SW480 (cell line): ENCODE measurements around the gene CCDC85C.

Experiments
- DNase-seq: peaks from one replicate; pipeline ENCODE4 v3.0.0-alpha.2; 2016; ENCODE audit warnings: low spot score

Gene CCDC85C

DNA sequence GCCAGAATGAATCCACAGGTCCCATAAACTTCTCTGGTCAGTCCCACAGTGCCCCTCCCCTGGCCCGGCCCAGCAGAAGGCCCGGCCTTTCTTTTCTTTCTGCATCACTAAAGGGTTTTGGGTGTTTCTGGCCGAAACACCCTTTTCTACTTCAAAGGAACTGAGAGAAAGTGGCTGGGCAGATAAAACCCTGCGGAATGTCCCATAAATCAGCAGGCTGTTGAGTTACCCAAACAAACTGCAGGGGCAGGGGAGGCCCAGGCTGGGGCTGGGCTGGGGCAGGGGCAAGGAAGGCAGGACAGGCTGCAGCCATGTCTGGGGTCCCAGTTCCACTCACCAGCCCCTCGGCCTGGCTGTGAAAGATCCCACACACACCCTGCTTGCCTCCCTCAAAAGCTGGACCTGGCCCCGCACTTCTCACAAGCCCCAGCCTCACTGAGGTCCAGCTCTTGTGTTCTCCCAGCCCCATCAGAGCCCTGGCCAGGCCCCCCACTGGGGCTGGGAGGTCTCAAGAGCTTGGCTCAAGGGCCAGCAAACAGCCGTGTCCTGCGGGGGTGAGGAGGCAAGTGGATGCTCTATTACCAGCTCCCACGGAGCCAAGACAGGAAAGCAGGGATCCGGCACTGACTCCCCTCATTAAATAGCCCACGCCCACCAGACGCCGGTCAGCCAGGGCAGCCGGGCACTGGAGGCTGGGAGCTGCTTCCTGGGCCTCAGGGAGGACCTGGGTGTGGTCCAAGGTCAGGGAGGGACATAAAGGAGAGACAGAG lies 80.9 kb downstream of the CCDC85C start:
- DNase-seq = no peak

DNA sequence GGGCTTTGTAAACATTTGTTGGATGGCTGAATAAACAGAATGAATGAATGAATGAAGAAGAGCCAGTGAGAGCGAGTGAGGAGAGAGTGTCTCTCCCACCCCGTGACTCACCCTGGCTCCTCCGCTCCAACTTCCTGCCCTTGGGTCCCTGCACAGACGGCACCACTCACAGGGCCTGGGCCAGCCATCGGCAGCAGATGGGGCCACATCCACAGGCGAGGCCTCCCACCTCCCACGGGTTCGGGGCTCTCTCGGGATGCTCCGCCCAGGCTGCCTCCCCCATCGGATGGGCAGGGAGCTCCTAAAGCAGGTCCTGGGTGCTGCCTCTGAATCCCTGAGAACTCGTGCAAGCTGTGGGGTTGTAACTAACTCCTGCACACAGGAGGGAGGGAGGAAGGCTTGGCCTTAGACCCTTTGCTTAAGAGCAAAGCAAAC lies 81.5 kb downstream of the CCDC85C start:
- peak; percentile 61 for DNase-seq

DNA sequence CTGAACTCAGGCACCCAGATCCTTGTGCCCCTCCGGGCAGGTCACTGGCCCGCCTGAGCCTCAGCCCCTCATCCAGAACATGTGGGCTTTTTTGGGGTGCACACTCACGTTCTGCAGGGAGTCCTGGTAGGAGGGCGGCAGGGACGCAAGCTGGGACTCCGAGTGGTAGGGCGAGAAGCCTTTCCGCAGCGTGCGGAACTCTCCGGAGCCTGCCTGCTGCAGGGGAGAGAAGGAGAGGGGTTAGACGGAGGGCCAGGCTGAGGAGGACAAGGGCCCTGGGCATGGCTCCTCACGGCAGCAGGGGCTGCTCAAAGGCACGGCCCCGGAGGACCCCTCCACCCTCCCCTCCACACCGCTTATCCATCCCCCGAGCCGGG lies 82.0 kb downstream of the CCDC85C start:
- DNase-seq = no peak

DNA sequence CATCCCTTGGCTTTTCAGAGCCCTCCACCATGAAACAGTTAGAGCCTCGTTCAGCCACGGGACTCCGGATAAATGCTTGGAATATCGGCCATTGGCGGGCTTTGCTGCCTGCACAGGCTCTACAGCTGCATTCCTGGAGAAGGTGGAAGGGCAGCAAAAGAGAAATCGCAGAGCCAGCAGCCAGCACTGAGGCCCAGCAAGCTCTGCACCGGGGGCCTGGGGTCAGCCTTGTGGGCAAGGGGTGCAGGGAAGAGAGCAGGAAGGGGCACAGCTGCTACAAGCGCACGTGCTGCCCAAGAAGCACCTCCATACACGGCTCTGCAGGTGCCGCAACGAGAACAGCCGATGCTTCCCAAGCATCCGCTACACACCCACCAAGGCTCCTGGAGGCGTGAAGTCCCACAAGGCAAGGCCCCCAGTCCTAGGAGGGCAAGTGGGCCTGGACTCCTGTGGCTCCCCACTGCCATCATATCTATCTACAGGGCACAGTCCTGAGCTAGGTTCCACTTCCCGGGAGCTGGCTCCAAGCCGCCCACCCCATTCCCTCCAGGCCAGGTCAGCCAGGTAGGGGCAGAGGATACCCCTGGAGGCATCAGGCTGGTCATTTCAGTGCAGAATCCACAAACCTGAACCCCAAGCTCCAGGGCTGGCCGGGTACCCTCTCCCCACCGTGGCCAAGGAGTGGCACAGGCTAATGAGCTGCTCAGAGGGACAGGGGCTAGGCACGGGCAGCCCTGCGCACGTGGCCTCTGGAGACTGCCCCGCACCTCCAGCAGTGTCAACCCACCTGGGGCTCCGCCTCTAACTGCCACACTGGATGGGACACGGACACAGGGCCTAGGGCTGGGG lies 82.6 kb downstream of the CCDC85C start:
- DNase-seq = no peak

DNA sequence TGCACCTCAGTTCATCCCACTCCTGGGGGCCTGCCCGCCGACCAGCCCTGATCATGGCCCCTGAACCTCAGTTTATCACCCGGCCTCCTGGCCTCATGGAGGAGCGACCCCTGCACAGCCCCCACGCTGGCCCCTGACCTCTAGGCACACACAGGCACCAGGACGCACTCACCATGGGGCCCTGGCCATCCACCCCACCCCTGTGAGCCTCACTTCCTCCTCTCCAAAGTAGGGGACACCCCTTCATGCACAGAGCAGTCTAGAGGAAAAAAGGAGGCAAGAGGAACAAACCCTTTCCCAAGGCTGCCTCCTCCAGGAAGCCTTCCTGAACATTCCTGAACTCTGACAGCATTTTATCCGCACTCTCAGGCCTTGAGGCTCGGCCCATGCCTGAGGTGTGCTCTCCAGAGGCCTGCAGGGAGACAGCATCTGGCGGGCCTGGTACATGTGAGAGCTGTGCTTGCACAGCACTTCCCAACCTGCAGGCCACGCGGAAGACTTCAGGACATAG lies 83.4 kb downstream of the CCDC85C start:
- DNase-seq = no peak

DNA sequence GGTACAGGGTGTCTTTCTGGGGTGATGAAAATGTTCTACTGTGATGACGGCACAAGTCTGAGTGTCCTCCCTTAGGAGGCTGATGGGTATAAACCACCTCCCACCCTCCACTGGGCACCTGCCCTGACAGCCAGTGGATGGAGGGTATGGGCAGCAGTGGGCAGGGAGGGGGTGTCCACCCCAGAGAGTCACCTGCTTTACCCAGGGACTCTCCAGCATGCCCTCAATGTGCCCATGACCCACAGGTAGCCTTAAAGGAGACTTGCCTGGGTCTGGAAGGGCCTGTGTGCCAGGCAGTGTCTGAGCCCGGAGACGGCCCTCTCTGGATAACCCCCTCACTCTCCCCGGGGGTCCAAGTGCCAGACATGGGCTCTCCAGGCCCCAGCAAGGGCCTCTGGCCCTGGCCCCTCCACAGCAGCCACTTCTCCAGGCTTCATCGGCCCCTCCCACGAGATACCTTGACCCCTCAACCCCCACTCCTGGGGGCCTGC lies 84.0 kb downstream of the CCDC85C start:
- DNase-seq = no peak

DNA sequence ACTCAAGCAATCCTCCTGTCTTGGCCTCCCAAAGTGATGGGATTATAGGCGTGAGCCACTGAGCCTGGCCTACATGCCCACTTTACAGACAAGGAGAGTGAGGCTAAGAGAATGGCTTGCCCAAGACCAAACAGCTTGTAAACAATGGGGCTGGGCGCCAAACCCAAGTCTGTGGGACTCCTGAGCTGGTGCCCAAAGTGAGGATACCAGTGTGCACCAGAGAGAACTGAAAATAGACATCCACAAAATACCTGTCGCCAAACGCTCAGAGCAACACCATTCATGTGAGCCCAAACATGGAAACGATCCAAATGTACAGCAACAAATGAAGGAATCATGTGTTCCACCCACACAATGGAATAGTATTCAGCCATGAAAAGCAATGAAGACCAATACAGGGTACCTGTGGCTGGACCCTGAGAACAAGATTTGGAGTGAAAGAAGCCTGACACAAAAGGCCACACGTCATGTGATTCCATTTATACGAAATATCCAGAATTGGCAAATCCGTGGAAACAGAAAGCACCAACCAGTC lies 84.6 kb downstream of the CCDC85C start:
- DNase-seq = no peak

DNA sequence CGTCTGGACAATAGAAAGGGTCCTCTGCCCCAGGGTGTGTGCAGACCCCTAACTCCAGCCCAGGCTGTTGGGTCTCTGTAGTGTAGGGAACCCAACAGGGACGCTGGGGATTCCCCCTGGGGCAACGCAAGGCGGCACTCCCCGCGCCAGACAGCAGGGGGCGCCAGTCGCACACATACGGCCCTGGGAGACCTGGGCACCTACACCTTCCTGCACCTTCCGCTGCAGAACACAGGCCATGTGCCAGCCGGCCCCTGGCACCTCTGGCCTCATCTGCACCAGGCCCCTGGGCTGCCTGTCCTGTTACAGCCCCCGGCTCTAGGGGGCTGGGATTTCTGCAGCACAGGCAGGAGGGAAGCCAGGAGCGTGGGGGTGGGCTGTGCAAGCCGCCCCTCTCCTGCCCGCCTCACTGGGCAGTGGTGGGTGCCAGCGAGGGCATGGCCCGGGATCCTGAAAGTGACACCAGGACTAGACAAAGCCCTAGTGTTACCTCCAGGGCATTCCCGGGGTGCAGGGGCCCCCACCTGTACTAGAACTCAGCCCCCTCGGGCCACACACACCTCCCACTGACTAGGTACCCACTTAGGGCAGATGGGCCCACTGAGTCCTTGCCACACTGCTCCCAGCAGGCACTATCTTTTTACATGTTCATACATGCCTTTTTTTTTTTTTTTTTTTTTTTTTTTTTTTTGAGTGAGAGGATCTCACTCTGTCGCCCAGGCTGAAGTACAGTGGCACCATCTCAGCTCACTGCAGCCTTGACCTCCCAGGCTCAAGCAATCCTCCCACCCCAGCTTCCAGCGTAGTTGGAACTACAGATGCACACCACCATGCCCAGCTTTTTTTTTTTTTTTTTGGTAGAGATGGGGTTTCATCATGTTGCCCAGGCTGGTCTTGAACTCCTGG lies 85.3 kb downstream of the CCDC85C start:
- DNase-seq = peak; percentile 74

DNA sequence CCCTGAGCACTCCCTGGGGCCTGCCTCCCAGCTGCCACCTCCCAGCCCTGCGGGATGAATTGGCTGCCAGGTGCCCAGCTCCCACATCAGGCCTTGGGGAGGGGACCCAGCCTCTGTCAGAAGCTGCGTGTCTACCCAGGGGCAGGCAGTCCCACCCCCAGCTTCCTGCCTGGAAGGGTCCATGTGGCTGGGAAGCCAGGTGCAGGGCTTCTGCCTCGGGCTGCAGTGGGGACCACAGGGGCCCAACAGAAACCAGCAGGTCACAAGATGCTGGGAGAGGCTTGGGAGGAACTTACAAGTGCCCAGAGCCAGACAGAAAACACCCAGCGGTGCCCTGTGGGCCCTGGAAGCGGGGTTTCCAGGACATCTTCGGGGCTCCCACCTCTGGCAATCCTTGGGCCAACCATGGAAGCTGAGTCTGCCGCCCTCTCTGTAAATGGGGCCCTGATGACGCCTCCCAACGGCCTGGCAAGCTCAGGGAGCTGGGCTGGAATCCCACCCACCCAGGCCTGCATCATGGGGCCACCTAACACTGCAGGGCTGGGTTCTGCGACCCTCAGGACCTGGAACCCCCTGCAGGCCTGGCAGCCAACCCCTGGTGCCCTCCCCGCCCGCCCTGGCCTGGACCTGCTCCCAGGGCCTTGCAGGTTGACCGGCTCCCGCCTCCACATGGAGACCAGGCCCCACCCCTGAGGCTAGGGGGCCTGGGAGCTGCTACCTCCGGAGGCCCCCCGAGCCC lies 86.2 kb downstream of the CCDC85C start:
- no peak for DNase-seq

DNA sequence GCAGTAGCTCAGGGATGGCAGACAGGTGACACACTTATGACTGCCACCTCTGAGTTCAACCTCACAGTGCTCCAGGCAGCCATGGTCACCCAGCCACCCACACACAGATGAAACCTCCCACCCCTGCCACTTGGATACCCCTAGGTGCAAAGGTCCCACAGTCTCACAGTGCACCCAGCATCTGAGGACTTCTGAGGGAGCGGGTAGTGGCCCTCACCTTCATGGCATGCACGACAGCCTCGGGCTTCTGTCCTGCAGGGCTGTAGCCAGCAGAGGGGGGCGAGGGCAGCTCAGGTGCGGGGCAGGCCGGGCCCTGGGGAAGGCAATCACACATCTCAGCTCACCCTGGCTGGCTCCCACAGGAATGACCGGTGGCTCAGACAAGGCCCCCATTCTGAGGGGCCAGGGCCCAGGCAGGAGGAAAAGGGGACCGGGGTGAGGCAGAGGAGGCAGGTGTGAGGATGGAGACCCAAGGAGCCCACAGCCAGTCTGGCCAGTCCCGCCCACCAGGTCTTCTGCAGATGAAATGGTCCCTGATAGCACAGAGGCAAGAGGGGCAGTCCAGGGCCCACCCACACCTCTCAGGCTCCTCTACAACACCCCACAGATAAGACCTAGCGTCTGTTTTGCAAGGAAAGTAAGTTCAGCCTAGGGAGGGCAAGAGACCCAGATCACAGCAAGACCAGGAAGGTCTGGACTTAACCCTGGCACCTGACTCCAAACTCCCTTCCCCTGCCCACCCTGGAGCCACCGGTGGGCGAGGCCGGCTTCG lies 87.0 kb downstream of the CCDC85C start:
- no peak for DNase-seq

DNA sequence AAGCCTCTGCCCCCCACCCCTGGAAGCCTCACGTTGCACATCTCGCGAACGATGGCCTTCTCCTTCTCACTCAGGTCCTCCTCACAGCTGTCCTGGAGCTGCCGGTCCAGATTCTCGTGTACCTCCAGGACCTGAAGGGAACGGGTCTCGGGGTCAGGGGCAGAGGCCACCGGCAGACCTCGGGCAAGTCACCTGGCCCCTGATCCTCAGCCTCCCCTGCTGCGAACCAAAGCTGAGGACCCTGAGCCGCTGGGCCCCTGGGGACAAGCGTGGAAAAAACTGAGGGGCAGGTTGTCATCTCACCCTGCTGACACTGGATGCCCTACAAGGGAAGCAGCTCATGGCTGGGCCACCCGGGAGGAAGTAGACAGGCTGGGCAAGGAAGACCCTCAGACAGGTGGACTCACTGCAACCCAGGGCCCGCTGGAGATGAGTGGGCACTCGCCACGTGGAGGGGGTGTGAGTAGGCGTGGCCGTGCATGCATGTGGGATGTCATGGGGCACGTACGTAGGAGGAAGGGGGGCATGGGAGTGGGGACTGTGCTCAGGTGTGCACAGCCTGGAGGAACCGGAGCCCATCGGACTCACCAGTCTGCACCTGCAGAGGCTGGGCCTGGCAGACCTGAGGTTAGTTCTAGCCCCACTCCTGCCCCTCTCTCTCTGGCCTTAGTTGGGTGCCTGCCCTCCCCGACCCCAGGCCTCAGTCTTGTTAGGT lies 87.7 kb downstream of the CCDC85C start:
- DNase-seq = no peak

DNA sequence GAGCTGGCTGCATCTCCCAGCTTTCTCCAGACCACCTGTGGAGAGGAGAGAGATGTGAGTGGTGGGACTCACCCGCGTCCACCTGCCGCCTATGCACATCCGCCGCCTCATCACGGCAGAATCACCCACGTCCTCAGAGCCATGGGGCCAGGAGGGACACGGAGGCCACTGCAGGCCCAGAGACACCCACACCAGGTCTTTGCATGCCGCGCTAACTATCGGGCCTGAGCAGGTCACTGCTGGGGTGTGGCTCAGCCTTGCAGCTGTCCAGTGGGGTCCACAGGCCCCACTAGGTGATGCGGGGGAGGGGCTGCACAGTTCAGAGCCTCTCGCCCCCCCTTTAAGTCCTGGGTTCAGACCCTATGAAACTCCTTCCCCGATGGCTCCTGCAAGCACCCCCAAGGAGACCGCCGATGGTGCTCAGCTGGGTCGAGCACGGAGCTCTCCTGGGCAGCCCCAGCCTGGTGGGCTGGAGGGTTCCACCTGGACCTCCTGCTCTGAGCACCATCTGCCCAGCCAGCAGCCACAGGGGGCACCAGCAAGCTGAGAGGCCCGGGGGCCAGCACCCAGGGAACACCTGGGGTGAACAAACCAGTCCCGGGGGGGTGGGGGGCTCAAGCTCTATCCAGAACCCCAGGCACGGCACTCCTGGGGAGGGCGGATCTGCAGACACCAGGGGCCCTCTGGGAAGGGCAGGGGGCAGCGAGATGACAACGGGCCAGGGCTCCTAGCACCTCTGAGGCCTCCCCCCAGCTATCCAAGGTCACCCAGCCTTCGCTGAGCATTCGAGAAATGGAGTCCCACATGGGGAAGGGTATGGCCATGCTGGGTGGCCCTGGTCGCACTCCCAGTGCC lies 88.5 kb downstream of the CCDC85C start:
- no peak for DNase-seq

DNA sequence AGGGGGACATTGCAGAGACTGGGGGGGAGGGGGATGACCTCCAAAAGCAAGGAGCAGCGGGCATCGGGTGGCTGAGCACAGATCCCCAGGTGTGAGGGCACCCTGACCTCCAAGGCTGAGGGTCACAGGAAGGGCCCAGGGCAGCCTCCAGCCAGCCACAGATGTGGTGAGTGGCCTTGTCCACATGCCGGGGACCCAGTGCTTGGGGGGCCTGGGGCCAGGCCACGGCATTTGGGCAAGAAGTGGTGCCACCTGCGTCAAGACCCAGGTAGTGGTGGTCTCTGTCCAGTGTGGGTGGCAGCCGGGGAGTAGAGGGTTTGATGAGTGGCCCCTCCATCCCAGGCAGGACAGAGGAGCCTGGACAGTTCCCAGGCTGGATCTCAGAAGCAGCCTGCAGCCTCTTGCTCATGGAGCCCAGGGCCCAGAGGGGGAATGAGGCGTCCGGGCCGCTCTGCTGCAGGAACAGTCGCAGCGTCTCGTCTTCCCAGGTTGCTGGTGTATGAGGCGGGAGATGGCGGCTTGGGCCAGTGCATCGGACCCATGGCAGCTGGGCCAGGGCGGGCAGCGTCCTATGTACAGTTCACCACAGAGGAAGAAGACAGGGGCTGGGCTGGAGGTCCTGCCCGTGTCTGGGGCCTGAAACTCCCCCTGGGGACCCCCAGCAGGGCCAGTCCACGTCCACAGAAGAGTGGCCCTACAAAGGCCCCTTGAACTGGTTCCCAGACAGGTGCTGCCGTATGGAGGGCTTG lies 89.3 kb downstream of the CCDC85C start:
- DNase-seq = no peak

DNA sequence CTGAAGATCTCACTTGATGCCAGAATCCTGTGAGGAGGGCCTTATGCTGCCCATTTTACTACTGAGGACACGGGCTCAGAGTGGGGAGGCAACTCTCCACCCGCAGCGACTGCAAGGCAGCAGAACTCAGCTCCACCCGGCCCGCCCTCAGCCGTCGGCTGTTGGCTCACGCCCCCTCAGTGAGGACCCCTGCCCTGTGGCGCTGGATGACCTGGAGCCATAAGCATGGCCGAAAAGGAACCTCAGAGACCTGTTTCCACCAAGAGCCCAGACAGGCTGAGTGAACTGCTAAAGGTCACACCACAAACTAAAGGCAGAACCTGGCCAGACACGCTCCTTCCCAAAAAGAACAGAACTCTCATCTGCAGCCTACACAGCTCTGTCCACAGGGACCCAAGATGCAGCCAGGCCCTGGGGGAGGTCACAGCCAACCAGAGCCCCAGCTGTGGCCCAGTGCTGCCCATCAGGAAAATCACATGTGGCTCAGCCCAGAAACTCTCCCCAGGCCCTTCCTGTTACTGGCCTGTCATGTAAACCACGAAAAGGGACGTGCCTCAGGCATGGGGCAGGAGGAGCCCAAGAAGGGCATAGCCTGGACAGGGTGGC lies 90.0 kb downstream of the CCDC85C start:
- DNase-seq = no peak

DNA sequence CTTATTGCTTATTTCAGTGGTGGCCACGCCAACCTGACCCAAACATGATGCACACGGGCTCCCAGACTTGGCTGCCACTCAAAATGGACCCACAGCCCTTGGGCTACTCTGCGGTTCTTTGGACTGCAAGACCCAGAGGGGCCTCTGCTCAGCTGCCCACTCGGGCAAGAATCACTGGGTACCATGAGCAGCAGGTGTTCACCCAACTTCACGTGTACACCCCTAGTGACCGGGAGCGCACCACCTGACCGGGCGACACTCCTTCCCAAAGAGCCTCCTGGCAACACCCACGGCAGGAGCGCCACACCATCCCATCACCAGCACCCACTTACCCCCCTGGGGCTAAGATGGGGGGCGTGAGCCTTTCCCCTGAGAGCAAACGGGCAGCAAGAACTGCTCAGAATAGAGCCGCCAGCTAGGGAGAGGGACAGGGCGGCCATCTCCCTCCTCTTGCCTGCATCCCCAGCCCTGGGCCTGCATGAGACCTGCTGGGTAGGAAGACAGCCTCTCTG lies 90.8 kb downstream of the CCDC85C start:
- no peak for DNase-seq

DNA sequence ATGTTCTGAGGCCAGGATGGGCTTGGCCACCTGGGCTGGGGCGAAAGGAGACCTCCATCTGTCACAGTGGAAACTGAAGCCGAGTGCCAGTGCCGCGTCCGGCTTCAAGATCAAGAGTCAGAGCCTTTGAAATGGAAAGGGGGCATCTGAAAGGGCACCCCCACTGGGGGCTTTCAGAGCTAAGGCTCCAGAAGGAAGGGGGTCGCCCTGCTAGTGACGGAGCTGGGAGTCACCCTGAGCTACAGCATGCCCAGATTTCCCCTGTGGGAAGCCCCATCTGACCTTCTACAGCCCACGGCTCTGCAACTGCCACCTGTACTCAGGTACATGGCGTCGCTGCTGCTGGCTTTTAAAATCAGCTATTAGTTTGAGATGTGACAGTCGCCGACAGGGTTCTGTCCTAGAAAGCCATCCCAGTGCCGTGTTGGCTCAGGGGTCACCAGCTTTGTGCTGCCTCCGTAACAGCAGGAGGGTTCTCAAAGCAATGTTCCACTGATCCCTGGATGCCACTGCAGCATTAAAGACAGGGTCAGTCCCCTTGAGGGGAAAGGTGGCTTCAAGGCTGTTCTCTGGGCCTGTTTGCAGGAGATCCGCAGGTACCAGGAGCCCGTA lies 91.3 kb downstream of the CCDC85C start:
- no peak for DNase-seq

DNA sequence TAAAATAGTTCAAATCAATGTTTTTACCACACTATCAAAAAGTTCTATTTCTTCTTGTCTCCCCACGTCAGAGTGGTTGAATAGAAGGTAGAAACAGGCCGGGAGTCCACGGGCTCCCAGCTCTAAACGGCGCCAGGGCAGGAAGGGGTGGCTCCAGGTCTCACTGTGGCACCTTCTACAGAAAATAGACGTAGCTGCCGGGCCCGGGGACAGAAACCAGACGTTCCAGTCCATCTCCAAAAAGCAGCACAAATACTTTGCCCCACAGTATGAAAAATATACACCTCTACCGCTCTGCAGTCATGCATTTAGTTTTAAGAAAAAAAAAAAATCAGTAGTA lies 91.9 kb downstream of the CCDC85C start:
- DNase-seq = no peak
